PFSK-1 (cell line): Measurements from ENCODE around the gene PLPP6.

Source experiments
- POLR2AphosphoS5 ChIP-seq: IDR thresholded peaks from 2 replicates; pipeline ENCODE4 v1.6.1; 2012; ENCODE audit warnings: low read depth, mild to moderate bottlenecking, control low read depth, low read length, moderate library complexity
- TF ChIP-seq, protein P1 (sequence below), 2 experiments: IDR thresholded peaks; 2 replicates each; pipeline versions ENCODE4 v1.6.1 to v1.8.0; 2011 to 2012; ENCODE audit warnings: low read depth in 2 of 2, low read length in 2 of 2, control low read depth in 1 of 2, inconsistent platforms in 1 of 2, mild to moderate bottlenecking in 1 of 2, moderate library complexity in 1 of 2; ENCODE audit not compliant: insufficient read depth in 1 of 2

DNA sequence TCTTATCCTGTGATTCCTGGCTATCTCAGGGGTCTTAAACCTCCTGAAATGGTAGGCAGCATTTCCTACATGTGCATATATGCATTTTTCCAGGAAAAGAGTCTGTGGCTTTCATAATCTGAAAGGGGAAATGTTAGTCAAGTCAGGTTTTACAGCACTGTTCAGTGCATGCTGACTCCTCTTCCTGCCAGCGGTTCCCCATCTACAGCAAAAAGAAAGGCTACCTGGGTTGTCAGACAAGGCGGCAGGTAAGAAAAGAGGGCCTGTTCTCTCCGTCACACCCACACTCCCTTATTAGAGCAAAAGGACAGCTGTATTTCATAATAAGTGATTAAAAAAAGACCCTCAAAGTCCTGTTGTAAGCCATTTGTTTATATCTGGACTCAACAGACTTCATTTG, 8.5 kb downstream of the PLPP6 start:
- TF ChIP-seq, protein P1, sequence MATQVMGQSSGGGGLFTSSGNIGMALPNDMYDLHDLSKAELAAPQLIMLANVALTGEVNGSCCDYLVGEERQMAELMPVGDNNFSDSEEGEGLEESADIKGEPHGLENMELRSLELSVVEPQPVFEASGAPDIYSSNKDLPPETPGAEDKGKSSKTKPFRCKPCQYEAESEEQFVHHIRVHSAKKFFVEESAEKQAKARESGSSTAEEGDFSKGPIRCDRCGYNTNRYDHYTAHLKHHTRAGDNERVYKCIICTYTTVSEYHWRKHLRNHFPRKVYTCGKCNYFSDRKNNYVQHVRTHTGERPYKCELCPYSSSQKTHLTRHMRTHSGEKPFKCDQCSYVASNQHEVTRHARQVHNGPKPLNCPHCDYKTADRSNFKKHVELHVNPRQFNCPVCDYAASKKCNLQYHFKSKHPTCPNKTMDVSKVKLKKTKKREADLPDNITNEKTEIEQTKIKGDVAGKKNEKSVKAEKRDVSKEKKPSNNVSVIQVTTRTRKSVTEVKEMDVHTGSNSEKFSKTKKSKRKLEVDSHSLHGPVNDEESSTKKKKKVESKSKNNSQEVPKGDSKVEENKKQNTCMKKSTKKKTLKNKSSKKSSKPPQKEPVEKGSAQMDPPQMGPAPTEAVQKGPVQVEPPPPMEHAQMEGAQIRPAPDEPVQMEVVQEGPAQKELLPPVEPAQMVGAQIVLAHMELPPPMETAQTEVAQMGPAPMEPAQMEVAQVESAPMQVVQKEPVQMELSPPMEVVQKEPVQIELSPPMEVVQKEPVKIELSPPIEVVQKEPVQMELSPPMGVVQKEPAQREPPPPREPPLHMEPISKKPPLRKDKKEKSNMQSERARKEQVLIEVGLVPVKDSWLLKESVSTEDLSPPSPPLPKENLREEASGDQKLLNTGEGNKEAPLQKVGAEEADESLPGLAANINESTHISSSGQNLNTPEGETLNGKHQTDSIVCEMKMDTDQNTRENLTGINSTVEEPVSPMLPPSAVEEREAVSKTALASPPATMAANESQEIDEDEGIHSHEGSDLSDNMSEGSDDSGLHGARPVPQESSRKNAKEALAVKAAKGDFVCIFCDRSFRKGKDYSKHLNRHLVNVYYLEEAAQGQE (IDR thresholded peaks at IDR 0.05; ENCODE audit: insufficient read depth in 1 of 2, low read depth in 2 of 2, low read length in 2 of 2): no peak
- TF ChIP-seq POLR2AphosphoS5: no peak
